Activated T-cell treated with anti-CD3 and anti-CD28 coated beads, Interleukin-2, amount 50 U/mL, for 72 hours (primary cell): ENCODE data around the gene MN1. TPM values are rescaled to one million over a fixed set of nuclear protein-coding genes. Genes with fewer than 3 reads are reported as not detected.

Experiments used
- ATAC-seq, 2 donors: fragments of 150-1000 bp; cut with Tn5 transposase; replicated peaks in 1 of 2; 2 replicates each; pipeline ENCODE4 v1.10.0; 2021; ENCODE audit warnings: moderate library complexity in 2 of 2, mild to moderate bottlenecking in 1 of 2
- DNase-seq, 2 donors: peaks; one replicate each; pipeline ENCODE4 v3.0.0; 2021 to 2022; ENCODE audit warnings: mixed read lengths in 1 of 2
- H3K27ac Mint-ChIP-seq: one replicate; pipeline ENCODE4 v1.8.0; 2022; ENCODE audit warnings: mild to moderate bottlenecking, moderate library complexity, mixed read lengths
- H3K27me3 Mint-ChIP-seq: one replicate; pipeline ENCODE4 v1.8.0; 2022; ENCODE audit warnings: low read depth, mixed read lengths
- H3K36me3 Mint-ChIP-seq, 2 donors: one replicate each; pipeline ENCODE4 v1.8.0; 2022; ENCODE audit warnings: mixed read lengths in 2 of 2, mild to moderate bottlenecking in 1 of 2; ENCODE audit not compliant: insufficient read depth in 2 of 2
- H3K4me1 Mint-ChIP-seq: one replicate; pipeline ENCODE4 v1.8.0; 2022; ENCODE audit warnings: low read depth, mixed read lengths
- H3K4me3 Mint-ChIP-seq, 2 donors: one replicate each; pipeline ENCODE4 v1.8.0; 2022; ENCODE audit warnings: mild to moderate bottlenecking in 2 of 2, mixed read lengths in 2 of 2, moderate library complexity in 2 of 2
- H3K9me3 Mint-ChIP-seq, 2 donors: one replicate each; pipeline ENCODE4 v1.8.0; 2022; ENCODE audit warnings: mixed read lengths in 2 of 2
- total RNA-seq, 2 donors: library from RNA; stranded (reverse); gene quantifications; one replicate each; pipeline ENCODE4 v1.2.3, GENCODE V29; 2022

The MN1 gene
- total RNA-seq, 2 donors from 2014 or later = 0.02 to 0.14 TPM

DNA sequence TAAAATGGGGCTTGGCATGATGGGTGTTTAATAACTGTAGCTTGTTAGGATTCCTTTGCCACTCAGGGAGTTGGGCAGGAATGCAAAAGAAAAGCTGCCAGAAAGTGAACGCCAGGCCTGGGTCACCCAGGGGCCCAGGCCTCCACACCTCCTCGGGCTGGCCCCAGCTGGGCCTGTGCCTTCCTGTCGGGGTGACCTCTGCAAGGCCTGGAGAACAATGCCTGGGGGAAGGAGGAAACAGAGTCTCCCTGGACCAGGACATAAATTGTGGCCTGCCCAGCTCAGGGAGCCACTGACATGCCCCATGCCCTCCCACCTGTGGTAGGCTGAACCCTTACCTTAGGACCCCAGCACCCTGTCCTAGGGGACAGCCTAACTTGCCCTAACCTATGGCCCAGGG, 21.9 kb downstream of the MN1 start:
- no peaks in the 10 kb centered on the region for H3K36me3 Mint-ChIP-seq
- ATAC-seq = no peak
- H3K27ac Mint-ChIP-seq = no peak overlapping the region
- no peak for DNase-seq
- H3K4me1 Mint-ChIP-seq = no peaks in the 10 kb centered on the region
- H3K27me3 Mint-ChIP-seq = peaks cover 5% of the 10 kb centered on the region
- H3K4me3 Mint-ChIP-seq = no peak overlapping the region
- H3K9me3 Mint-ChIP-seq = no peaks in the 10 kb centered on the region

DNA sequence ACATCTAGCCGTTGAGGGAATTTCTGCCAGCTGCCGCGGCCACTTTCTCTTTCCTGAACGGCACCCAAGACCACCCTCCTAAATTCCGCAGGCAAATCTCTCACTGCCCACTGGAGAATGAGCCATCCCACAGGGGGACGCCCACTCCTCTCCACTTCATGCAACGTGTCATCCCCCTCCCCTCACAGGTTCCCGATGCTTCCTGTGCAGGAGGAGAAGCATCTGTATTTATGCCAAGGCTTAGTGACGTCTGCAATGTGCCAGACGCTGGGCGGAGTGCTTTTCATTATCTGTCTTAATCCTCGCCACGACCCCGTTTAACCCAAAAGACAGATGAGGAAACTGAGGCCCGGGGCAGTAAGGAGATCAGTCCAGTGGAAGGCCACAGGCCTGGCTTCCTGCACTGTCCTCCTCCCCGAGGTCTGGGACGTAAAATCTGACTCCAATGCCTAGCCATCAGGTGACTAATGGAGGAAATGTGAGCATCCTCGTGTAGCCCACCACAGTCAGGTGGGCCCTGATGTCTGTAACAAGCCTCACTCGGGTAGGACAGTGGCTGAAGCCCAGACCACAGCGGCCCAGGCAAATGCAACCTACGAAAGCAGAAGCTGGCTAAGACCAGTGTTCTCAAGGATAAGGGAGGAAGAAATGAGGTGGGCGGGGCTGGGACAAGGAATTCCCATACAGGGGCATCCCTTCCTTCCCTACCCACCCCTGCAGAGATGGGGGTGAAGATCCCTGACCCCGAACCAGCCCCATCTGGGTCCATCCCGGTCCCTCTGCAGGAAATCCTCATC, 23.1 kb downstream of the MN1 start:
- Mint-ChIP-seq H3K4me1 (no peaks in the 10 kb centered on the region), H3K4me3 (no peak overlapping the region), H3K27ac (no peak overlapping the region), H3K27me3 (peaks cover 5% of the 10 kb centered on the region), H3K9me3 (no peaks in the 10 kb centered on the region), H3K36me3 (no peaks in the 10 kb centered on the region)
- no peak for ATAC-seq
- no peak for DNase-seq

DNA sequence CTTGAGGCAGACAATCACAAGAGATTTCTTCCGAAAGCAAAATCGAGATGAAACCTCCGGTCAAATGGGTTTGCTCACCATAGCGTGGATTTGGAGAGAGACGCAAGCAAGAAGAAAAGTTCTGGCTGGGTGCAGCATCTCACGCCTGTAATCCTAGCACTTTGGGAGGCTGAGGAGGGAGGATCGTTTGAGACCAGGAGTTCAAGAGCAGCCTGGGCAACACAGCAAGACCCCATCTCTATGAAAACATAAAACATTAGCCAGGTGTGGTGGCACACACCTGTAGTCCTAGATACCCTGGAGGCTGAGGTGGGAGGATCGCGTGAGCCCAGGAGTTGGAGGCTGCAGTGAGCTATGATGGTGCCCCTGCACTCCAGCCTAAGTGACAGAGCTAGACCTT, 24.4 kb downstream of the MN1 start:
- DNase-seq = no peak
- no peak overlapping the region for H3K27ac Mint-ChIP-seq
- no peak overlapping the region for H3K4me3 Mint-ChIP-seq
- no peak for ATAC-seq
- H3K36me3 Mint-ChIP-seq = no peaks in the 10 kb centered on the region
- no peaks in the 10 kb centered on the region for H3K4me1 Mint-ChIP-seq
- peaks cover 5% of the 10 kb centered on the region for H3K27me3 Mint-ChIP-seq
- no peaks in the 10 kb centered on the region for H3K9me3 Mint-ChIP-seq

DNA sequence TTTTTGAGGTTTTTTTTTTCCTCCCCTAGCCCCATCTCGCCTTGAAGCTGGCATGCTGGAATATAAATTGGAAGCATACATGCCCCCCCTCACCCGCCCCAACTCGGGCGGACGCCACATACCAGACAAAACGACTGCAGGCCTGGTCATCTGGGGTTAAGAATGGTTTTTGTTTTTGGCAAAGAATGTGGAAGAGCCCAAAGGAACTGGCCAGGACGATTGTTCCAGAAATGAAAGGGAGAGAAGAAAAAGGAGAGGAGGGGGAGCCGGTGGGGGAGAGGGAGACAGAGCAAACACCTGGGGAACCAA, 25.0 kb downstream of the MN1 start:
- no peak overlapping the region for H3K27ac Mint-ChIP-seq
- H3K36me3 Mint-ChIP-seq = no peaks in the 10 kb centered on the region
- H3K4me1 Mint-ChIP-seq = no peaks in the 10 kb centered on the region
- H3K4me3 Mint-ChIP-seq = no peak overlapping the region
- H3K27me3 Mint-ChIP-seq = peaks cover 5% of the 10 kb centered on the region
- ATAC-seq (no peak), DNase-seq (no peak)
- H3K9me3 Mint-ChIP-seq = no peaks in the 10 kb centered on the region

DNA sequence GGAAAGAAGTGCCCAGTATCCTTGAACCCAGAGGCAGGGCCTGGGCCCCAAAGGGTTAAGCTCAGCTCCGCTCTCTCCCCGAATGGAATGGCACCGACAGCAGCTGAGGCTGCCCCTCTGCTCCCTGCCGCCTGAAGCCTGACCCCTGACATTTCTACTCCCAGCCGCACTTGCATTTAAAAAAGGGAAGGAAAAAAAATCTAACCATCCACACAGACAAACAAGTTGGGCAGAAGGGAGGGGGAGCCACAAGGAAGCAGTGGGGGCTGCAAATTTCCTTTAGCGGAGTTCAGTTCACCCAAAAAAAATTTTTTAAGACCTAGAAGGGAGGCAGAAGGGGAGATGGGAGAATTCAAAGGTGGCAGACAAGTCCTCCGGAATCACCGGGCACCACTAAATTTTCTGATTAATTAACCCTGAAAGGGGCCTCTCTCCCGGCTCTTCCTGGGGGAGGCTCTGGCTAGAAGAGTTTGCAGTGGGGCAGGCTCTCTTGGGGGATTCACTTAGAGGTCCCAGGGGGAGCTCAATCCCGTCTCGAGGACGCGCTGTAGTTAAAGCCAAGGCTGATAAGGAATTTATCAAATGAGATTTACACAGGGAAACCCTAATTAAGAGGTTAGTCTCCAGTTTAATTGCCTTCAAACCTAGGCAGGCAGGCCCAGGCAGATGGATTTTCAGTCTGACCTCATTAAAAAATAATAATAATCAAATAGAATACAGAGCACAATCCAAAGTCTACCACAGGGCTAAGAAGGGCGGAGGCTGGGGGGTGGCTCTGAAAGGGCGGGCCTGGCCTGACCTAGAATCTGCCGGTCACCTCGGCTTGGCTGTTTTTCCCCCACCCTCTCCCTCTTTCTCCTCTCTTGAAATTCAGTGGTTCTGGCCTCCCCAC, 25.6 kb downstream of the MN1 start:
- peaks cover 5% of the 10 kb centered on the region for H3K27me3 Mint-ChIP-seq
- H3K4me1 Mint-ChIP-seq = no peaks in the 10 kb centered on the region
- no peak overlapping the region for H3K27ac Mint-ChIP-seq
- no peak for ATAC-seq
- H3K9me3 Mint-ChIP-seq = no peaks in the 10 kb centered on the region
- no peak overlapping the region for H3K4me3 Mint-ChIP-seq
- no peaks in the 10 kb centered on the region for H3K36me3 Mint-ChIP-seq
- DNase-seq = no peak

DNA sequence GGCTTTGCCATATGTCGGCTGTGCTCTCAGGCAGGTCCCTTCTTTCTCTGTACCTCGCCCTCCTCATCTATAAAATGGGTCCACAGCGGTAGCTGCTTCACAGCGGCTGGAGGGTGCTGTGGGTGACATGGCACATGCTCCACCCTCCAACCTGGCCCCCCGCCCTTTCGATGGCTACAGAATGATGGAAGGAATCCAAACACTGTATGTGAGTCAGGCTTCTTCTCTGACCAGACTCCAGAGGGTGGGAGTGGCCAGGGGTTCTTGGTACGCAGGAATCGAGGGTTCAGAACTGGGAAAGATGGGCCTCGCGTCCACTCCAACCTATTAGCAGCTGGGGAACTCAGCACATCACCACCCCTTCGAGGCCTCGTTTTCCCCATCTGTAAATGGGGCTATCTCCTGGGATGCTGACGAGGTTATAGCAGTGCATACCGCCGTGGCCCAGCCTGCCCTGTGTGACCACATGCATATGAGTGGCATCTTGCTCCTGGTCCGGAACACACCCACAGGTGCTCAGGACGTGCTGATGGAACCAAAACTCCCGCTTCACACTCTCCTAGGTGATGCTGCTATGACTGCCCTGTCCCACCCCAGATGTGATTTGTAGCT, 26.4 kb downstream of the MN1 start:
- no peaks in the 10 kb centered on the region for H3K36me3 Mint-ChIP-seq

DNA sequence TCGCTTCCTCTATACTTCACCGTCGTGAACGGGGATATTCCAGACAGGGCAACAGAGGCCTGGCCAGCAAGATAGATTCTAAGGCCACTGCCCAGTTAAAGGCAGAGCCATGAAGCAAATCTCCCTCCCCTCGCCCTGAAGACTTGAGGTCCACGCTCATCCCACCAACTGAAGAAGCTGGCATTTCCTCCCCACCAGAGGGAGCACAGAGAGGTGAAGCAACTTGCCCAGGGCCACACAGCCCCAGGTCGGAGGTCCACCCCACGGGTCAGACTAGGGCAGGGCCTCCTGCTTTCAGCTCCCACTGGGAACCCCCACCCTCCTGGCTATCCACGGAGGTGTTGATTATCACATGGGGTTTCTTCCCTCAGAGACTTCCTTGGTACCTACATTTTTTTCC, 27.4 kb downstream of the MN1 start:
- Mint-ChIP-seq H3K27ac (no peak overlapping the region), H3K4me3 (no peak overlapping the region), H3K4me1 (no peaks in the 10 kb centered on the region), H3K9me3 (no peaks in the 10 kb centered on the region), H3K27me3 (peaks cover 5% of the 10 kb centered on the region), H3K36me3 (no peaks in the 10 kb centered on the region)
- DNase-seq (no peak), ATAC-seq (no peak)

More for the DNA sequence above, 26.4 kb downstream of the MN1 start:
- H3K4me3 Mint-ChIP-seq = no peak overlapping the region
- no peak for ATAC-seq
- peaks cover 5% of the 10 kb centered on the region for H3K27me3 Mint-ChIP-seq
- H3K27ac Mint-ChIP-seq = no peak overlapping the region
- DNase-seq = no peak
- H3K9me3 Mint-ChIP-seq = no peaks in the 10 kb centered on the region
- no peaks in the 10 kb centered on the region for H3K4me1 Mint-ChIP-seq

DNA sequence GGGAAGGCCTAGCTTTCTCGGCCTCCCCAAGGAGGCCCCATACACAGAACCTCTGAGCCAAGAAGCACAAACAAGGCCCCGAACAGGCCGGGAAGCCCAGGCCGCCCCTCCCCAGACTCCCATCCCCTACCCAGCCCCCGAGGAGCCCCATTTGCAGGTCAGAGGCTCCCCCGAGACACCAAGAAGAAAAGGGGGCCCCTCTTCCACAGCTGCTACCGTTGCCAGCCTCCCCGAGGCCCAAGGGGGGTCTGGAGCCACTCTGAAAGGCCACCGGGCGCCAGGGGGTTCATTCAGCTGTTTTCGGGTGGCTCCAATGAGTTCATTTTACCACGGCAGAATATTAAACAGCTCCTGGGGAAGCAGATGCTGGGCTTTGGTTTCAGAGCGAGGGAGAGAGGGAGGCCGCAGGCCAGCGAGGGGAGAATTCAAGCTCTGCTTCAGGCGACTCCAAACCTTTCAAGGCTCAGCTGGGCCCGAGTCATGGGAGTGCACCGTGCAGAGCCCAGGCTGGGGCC, 28.5 kb downstream of the MN1 start:
- Mint-ChIP-seq H3K36me3 (no peaks in the 10 kb centered on the region), H3K9me3 (no peaks in the 10 kb centered on the region), H3K4me3 (no peak overlapping the region), H3K27ac (no peak overlapping the region), H3K4me1 (no peaks in the 10 kb centered on the region), H3K27me3 (peaks cover 5% of the 10 kb centered on the region)
- DNase-seq = no peak
- no peak for ATAC-seq

DNA sequence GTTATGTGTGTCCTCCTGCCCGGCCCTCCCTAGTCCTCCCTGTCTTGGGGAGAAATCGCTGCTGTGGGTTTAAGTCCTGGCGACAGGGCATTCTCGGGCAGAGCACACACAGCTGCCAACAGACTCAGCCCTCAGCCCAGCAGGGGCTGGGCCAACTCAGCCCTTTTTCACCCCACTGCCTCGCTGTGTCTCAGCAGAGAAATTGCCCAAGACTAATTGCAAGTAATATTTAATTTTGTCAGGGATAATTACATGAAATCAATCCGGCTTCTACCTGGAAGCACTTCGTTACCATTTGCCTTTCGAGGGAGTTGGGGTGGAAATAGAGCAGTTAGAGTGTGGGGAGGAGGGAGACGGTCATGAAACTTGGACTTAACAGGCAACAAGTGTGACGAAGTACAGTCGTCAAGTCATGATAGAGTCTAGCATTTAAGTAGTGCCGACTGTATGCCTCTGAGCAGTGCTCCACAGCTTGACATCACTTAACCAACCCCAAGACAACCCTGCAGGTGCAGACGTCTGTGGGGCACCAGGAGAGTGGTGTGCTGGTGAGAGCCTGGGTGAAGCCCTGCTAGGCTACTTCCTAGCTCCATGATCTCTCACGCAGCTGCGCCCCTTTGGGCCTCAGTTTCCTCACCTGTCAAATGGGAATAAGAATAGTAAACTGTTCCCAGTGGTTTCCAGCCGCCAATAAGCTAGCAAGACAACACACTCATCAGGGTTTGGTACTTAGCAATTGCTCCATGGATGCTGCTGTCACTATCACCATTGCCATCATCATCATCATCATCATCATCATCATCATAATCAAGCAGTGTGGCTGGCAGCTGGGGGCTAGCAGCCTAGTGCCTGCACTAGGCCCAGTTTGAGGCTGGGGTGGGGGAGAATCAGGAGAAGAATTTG, 29.2 kb downstream of the MN1 start:
- Mint-ChIP-seq H3K27me3 (peaks cover 4% of the 10 kb centered on the region), H3K9me3 (no peaks in the 10 kb centered on the region), H3K4me1 (no peaks in the 10 kb centered on the region), H3K27ac (no peak overlapping the region), H3K4me3 (no peak overlapping the region), H3K36me3 (no peaks in the 10 kb centered on the region)
- ATAC-seq (no peak), DNase-seq (no peak)

DNA sequence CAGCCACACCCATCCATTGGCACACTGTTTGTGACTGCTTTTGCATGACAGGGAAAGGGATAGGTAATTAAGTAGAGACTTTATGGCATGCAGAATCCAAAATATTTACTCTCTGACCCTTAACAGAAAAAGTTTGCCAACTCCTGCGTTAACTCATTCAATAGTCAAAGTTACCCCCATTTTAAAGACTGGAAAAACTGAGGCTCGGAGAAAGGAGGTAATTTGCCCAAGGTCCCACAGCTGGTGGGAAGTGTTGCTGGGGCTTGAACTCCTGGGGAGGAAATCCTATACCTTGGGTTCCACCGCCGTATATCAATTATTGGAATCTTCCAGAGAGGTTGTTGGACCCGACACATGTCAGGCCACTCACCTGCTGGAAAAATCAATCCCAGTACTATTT, 29.9 kb downstream of the MN1 start:
- H3K9me3 Mint-ChIP-seq = no peaks in the 10 kb centered on the region
- H3K27me3 Mint-ChIP-seq = no peaks in the 10 kb centered on the region
- DNase-seq (no peak), ATAC-seq (no peak)
- H3K36me3 Mint-ChIP-seq = no peaks in the 10 kb centered on the region
- H3K27ac Mint-ChIP-seq = no peak overlapping the region
- no peaks in the 10 kb centered on the region for H3K4me1 Mint-ChIP-seq
- H3K4me3 Mint-ChIP-seq = no peak overlapping the region

DNA sequence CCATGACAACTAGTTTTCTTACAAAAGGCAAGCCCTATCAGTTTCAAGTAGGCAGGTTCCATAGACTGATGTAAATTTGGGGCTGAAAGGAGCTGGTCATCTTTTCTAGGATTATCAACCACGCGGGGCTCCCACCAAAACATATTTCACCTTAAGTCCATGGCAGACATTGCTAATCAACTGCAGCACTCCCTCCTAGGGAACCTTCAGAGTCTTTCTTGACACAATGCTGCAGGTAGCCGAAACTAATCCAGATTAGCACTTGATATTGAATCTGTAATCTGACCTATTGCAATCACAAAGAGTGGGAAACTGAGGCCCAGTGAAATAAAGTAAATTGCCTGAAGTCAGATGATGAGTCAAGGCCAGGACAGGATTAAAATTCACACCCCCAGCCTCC, 32.5 kb downstream of the MN1 start:
- H3K4me3 Mint-ChIP-seq = no peak overlapping the region
- H3K4me1 Mint-ChIP-seq = no peaks in the 10 kb centered on the region
- H3K27me3 Mint-ChIP-seq = no peaks in the 10 kb centered on the region
- no peaks in the 10 kb centered on the region for H3K9me3 Mint-ChIP-seq
- H3K36me3 Mint-ChIP-seq = no peaks in the 10 kb centered on the region
- no peak overlapping the region for H3K27ac Mint-ChIP-seq
- DNase-seq (no peak), ATAC-seq (no peak)

DNA sequence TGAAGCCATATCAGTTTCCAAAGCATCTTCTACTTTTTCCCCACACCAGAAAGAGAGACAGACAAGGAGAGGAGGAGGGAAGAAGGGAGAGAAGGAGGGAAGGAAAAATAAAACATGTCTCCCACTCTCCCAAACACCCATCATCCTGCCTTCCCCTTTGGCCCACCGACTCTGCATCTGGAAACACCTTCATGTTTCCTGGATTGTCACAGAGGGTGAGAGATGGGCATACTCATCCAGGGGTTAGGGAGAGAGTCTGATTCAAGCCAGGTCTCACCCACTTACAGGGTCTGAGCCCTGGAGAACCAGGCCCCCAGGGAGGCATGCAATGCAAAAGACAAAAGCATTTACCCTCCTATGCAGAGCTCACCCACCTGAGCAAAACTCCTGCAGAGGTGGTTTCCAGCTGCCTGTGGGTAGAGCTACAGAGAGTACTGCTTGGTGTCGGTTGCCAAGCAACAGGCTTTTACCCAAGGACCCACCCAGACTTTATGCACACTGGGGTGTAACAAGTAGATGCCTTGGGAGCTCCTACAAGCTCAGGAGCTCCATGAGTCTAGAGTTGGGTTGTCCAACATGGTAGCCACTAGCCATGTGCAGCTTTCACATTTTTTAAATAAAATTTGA, 33.4 kb downstream of the MN1 start:
- Mint-ChIP-seq H3K9me3 (no peaks in the 10 kb centered on the region), H3K27ac (no peak overlapping the region), H3K4me1 (no peaks in the 10 kb centered on the region), H3K4me3 (no peak overlapping the region), H3K27me3 (no peaks in the 10 kb centered on the region), H3K36me3 (no peaks in the 10 kb centered on the region)
- no peak for ATAC-seq
- DNase-seq = no peak
